Measurements from ENCODE around the gene RNF208.

RNF208 gene

DNA sequence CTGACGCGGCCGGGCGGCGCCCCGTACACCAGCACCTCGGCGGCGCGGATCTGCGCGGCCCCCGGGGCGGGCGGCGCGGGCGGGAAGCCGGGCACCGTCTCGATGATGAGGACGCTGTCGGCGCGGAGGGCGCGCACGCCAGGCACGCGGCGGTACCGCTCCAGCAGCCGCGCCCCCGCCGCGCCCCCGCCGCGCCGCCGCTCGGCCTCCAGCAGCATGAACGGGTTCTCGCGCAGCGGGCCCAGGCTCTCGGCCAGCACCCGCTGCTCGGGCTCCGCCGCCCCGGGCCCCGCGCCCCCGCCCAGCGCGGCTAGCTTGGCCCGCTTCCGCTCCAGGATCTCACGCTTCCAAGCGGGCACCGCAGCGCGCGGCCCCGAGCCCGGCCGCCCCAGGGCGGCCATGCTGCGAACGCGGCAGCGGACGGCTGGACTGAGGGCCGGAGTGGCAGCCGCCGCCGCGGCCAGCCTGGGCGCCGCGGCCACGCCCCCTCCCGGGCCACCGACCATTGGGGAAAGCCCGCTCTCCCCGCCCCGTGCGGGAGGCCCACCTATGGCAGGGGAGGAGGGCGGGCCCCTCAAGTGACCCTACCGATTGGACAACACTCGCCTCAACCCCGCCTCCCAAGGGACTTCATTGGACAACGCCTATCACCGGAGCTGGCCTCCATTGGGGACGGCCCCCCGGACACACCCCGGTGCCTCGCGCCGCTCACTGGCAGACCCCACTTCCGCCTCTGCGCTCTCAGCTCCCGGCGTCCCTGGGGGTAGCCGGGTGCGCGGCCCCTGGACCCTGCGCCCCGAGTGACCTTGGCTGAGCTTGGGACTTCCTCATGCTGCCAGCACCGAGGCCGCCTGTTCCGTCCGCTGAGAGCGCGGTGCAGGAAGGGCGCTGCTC, 21.5 kb downstream of the RNF208 start, which contains the start of gene TPRN:
Gene TPRN (minus strand): TSS at position 431 of the 894 bp plus-strand sequence. CDS start 30 bp downstream, at position 401.
- peak; percentile 97 for DNase-seq
- in situ Hi-C loops (cut with HindIII; ENCODE audit: low pct_ligation_motif_present, low pct_unique_long_range_greater_than_20kb, low sequenced_read_pairs) = no loop called here

DNA sequence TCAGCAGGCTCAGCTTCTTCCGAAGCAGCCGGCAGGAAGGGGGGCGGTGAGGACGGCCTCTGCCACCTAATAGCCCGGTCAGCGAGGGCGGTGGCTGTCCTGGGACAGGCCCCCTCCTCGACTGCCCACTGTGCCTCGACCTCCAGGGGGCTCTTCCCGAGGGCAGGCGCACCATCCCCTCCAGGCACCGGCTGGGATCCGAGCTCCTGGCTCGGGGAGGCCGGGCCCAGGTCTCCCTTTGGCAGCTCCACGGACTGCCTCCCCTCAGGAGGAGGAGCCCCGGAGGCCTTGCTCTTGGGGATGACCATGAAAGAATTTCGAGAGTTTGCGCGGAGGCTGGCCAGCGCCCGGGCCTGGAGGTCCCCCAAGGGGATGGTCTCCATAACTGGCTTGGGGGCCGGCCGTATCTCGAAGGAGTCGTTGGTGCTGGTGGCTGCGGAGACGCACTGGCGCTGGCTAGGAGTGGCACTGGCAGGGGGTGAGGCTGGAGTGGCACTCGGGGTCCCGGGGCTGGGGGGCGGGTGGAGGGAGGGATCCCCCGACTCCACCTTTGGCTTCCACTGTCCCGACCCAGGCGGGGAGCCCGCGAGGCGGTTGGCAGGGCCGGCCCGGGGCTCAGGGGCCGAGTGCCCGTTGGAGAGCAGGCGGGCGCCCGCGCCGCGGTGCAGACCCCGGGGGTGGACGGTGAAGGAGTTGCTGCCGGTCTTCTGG, 22.5 kb downstream of the RNF208 start:
- in situ Hi-C loops (cut with HindIII; ENCODE audit: low pct_ligation_motif_present, low pct_unique_long_range_greater_than_20kb, low sequenced_read_pairs) = no loop called here
- no peak for DNase-seq

DNA sequence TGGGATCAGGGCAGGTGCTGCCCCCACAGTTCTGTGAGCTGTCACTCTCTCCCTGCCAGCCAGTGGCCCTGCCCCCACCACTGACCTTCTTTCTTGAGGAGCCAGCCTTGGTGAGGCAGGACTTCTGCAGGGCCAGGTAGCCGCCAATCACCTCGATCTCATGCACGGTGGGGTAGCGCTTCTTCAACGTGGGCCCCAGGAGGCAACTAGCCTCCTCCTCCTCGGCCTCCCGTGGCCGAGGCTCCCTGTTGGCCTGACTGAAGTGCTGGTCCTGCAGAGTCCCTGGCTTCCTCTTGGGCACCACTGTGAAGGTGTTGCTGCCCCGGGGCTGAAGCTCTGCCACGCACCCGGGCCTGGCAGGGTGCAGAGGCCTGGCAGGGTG, 23.1 kb downstream of the RNF208 start:
- in situ Hi-C loops (cut with HindIII; ENCODE audit: low pct_ligation_motif_present, low pct_unique_long_range_greater_than_20kb, low sequenced_read_pairs) = no loop called here
- DNase-seq = no peak

DNA sequence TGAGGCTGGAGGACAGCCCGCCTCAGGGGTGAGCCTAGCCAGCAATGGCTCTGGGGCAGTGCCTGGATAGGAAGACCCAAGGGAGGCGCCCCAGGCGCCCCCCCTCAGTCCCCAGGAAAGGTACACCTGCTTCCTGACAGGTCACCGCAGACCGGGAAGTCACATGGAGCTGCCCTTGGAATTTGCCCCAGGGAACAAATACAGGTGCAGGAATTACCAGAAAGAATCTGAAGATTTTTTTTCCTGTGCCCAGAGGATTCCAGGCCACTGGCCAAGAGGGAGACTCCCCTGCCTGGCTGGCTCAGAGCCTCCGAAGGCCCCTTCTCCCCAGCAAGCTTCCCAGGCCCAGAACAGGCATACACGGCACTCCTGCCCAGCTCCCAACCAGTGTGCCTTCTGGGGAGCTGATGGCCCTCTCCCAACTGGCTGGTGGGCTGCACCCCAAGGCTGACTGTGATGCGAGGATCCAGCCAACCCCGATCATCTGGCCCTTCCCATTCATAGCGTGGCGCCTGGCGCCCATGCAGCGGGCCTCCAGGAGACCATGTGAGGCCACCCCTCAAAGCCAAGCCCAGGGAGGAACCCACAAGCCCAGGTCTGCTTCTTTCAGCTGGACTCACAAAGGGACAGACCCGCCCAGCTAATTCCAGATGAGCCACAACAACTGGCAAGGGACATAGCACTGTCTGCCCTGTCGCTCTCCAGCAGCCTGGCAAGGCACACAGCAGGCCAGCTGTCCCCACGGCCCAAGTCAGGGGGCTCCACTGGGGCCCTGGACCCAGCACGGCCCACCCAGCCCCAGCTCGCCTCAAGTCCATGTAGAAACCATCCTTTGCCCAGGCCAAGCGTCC, 23.8 kb downstream of the RNF208 start:
- in situ Hi-C loops (cut with HindIII; ENCODE audit: low pct_ligation_motif_present, low pct_unique_long_range_greater_than_20kb, low sequenced_read_pairs) = no loop called here
- no peak for DNase-seq

DNA sequence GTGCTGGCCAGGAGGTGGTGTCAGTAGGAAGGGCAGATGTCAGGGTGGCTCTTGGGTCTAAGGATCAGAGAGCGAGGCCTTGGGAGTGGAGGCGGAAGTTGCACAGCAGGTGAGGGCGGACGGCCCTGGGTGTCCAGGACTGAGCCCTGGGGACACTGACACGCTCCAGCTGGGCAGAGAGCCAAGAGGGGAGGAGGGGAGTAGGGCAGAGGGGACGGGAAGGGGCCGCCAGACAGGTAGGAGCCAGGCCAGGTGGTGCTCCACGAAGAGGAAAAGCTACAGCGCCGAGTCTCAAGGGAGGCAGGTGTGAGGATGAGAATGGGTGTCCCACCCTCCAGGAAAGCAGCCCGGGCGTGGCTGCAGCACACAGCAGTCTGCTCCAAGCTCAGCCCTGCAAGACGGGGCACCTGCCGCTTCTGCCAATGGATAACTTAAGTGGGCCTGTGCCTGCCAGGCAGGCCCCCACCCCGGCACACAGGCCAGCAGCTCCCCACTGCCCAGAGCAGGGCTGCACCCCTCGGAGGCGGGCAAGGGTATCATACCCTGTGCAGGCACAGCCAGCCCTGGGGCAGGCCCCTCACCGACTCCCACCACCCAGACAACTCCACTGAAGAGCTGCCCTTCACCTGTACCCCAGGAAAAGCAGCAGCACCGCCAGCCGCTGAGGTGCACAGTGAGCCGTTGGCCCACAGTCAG, 26.4 kb downstream of the RNF208 start:
- DNase-seq = no peak
- in situ Hi-C loops (cut with HindIII; ENCODE audit: low pct_ligation_motif_present, low pct_unique_long_range_greater_than_20kb, low sequenced_read_pairs) = no loop called here

DNA sequence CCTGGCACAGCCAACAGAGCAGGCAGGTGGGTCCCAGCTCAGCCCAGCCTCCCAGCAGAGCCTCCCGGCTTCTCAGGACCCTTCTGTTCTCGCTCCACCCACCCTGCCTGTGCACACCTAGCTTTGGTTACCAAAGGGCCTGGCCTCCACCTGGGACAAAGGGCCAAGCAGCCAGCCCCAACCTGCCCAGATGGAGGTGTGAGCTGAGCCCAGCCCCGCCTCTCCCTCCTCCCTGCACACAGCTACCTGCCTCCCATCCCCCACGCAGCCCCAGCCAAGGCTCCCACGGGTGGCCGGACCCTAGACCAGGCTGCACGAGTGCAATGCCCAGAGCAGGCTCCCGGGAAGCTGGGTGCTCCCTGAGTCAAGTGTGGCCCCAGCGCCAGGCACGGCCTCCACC, 27.1 kb downstream of the RNF208 start:
- DNase-seq = no peak

DNA sequence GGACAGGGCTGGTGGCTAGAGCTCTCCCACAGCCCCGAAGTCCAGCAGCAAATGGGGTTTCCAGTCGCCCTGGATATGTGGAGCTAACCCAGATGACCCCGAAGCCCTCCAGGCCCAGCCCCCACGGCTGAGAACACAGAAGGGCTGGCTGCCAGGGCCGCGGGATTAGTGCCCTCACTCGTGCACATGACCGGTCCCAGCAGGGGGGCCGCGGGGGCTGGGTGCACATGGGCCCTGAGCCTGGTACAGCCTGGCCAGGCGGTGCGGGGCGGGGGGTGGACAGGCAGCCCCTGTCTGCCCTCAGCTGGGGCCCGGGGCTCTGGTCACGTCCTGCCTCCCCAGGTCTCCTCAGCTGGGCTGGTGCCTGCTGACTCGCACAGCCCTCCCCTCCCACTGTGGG, 27.7 kb downstream of the RNF208 start:
- DNase-seq = no peak
- in situ Hi-C loops (cut with HindIII; ENCODE audit: low pct_ligation_motif_present, low pct_unique_long_range_greater_than_20kb, low sequenced_read_pairs) = no loop called here

More for the DNA sequence above, 27.1 kb downstream of the RNF208 start:
- in situ Hi-C loops (cut with HindIII; ENCODE audit: low pct_ligation_motif_present, low pct_unique_long_range_greater_than_20kb, low sequenced_read_pairs) = no loop called here

DNA sequence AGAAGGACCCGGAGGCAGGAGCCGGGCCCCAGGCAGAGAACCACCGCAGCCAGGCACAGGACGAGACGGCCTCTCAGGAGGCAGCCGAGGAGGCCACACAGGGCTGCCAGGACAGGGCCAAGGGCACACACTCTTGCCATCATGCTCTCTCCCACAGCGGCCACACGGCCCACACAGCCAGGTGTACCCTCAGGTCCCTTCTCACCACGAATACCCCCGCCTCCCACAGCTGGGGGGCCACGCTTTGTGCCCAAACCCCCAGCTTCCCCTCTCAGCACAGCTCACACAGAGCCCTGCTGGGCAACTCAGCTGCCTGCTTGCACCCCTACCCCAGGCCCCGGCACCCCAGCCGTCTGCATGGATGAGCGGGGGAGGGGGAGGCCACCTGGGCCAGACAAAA, 28.3 kb downstream of the RNF208 start:
- in situ Hi-C loops (cut with HindIII; ENCODE audit: low pct_ligation_motif_present, low pct_unique_long_range_greater_than_20kb, low sequenced_read_pairs) = no loop called here
- no peak for DNase-seq

DNA sequence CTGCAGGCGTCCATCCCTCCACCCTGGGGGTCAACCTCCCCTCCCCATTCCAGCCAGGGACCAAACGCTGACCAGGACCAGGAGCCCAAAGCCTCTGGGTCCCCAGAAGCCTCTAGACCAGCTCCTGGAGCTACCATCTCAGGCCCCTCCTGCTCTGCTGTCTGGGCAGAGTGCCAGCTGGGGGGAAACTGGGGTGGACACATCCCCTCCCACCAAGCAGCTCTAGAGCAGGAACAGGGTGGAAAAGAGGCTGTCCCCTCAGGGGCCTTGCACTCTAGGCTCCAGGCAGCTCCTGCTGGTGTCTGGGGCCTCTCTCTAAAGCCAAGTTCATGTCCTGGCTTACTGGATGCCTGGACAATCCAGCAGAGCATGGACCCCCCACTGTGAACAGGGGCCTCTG, 29.2 kb downstream of the RNF208 start:
- no peak for DNase-seq
- in situ Hi-C loops (cut with HindIII; ENCODE audit: low pct_ligation_motif_present, low pct_unique_long_range_greater_than_20kb, low sequenced_read_pairs) = no loop called here

DNA sequence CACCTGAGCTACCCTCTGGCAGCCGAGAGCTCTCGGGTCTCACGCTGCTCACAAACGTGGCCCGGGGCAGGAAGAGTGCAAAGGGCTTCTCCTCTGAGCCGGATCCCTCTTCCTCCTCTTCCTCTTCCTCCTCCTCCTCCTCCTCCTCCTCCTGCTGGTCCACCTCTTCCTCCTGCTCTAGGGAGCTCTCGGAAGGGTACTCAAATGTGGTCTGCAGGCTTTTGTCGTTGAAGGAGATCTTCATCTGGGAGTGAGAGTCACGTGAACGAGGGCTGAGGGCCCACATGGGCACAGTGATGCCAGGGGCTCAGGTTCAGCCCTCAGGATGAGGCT, 29.6 kb downstream of the RNF208 start:
- no peak for DNase-seq
- in situ Hi-C loops (cut with HindIII; ENCODE audit: low pct_ligation_motif_present, low pct_unique_long_range_greater_than_20kb, low sequenced_read_pairs) = no loop called here

DNA sequence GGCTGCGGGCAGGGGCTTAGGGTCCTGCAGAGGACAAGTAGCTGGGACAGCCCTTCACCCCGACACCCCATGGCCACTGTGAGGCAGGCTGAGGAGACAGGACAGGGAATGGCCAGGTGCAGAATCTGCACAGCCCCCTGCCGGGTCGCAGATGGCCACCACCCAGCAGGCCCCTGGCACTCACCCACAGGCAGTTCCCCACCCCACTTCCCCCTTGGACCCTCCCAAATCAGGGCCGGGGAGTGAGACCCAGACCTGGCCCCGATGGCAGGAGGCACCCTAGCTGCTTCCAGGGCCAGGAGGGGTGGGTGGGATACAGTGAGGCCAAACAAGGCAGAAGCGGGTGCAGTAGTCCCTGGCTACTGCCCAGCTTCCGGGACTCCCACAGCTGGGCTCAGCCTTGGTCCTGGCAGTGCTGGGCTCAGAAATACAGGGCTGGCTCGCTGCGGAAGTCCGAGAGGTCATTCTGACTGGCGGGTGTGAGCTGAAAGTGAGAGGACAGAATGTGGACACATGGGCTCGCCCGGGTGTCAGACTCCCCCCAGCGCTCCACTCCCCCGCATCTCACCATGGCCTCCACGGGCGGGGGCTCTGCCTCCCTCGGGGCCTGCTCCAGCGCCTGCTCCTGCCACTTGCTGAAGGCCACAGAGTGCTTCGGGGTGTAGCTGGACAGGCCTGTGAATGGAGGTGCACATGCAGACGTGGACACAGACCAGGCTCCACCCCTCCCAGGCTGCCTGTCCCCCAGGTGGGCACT, 30.2 kb downstream of the RNF208 start:
- no peak for DNase-seq
- in situ Hi-C loops (cut with HindIII; ENCODE audit: low pct_ligation_motif_present, low pct_unique_long_range_greater_than_20kb, low sequenced_read_pairs) = no loop called here

DNA sequence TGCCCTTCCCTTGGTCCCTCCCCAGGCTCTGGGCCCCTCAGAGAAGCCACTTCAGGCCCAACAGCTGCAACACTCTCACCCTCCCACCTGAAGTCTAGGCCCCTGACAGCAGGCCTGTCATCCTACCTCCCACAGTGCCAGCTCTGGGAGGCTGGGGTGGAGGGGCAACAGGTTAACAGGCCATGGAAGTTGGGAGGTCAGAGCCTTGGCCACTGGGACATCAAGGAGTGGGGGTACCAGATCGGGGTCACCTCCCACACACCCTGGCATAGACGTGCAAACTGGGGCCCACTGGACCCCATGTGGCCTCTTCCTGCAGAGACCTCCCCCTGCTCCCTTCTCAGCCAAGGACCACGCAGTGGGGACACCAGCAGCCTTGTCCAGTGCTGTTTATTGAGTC, 30.8 kb downstream of the RNF208 start:
- DNase-seq = no peak
- in situ Hi-C loops (cut with HindIII; ENCODE audit: low pct_ligation_motif_present, low pct_unique_long_range_greater_than_20kb, low sequenced_read_pairs) = no loop called here

DNA sequence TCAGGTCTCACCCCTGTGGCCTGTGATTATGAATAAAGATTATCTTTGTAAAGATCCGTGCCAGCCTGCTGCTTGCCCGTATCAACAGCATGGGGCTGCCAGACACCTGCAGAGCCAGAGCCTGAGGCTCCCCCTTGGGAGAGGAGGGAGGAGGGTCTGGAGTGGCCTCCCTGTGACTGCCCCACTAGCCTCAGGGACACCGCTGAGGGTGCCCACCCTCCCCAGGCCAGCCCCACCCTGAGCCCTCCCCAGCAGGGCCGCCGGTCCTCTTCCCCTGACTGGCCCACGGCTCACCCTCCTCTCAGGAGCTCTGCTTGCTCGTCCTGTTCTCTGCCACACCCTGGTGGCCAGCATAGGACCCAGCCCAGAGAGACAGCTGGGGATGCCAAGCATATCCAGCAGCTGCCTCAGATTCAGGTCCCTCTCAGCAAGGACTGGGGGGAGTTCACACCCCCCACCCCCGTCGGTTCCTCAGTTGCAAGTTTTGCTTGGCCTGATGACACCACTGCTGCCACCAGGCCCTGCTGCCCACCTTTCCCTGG, 31.7 kb downstream of the RNF208 start:
- DNase-seq = no peak
- in situ Hi-C loops (cut with HindIII; ENCODE audit: low pct_ligation_motif_present, low pct_unique_long_range_greater_than_20kb, low sequenced_read_pairs) = no loop called here

DNA sequence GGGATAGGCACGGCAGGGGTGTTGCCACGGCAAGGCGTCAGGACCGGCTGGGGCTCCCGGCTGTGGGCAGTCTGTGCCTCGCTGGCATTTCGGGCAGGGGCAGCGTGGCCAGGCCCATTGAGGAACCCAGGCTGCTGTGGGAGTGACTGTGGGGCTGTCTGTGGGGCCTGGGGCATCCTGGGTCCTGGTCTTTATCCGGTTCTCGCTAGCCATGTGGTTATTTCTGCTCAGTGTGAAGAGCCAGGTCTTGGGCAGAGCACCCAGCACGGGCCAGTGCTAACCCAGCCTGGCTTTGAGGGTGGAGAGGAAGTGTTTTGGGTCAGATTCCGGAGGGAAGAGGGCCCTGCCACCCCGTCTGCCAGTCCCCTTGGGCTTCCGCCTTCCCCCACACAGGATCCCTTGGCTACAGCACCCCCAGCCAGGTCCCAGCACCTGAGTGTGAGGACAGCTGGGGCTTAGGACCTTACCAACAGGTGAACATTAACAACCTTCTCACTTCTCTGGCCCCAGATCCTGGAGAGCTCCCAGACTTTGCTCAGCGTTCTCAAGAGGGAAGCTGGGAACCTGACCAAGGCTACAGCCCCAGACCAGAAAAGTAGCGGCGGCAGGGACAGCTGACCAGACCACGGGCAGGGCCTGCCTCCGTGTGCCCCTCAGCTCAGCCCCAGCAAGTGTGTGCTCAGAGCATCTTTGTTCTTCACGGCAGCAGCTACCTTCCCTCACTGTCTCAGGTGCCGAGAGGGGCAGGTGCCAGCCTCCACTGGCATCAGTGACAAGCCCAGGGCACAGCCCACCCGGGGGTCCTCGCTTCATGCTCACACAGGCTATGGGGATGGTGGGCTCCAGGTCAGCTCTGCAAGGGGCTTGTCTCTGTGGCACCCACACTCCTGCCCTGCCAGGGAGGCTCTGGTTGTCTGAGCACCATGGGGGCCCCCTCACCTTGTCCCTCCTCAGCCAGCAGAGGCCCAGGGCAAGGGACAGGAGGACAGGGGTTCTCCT, 32.4 kb downstream of the RNF208 start:
- in situ Hi-C loops (cut with HindIII; ENCODE audit: low pct_ligation_motif_present, low pct_unique_long_range_greater_than_20kb, low sequenced_read_pairs) = no loop called here
- DNase-seq = no peak

DNA sequence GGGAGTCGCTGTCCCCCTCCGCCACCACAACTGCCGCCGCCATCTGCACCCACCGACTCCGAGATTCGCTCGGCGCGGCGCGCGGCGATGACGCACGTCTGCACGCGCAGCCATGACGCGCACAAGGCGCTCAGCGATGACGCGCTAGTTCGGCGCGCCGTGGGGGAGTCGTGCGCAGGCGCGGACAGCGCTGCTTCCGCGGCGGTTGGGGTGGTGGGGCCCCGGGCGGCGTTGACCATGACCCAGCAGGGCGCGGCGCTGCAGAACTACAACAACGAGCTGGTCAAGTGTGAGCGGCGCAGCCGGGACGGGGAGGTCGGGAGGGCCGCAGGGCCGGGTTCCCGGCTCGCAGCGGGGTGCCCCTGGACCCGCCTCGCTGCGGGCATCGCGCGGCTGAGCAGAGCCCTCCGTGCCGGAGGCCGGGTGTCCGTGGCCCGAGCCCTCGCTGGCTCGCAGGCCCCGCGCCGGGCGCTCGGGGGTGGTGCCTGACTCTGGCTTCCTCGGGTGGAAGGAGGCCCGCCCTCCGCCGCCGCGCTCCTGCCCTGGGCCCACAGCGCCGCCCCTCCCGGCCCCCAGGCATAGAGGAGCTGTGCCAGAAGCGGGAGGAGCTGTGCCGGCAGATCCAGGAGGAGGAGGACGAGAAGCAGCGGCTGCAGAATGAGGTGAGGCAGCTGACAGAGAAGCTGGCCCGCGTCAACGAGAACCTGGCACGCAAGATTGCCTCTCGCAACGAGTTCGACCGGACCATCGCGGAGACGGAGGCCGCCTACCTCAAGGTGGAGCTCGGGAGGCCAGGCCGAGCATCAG, 33.3 kb downstream of the RNF208 start, which contains the start of the genes ANAPC2 and SSNA1:
Gene ANAPC2 (minus strand): TSS at position 71 of the 807 bp plus-strand sequence. CDS start 28 bp downstream, at position 43.
Gene SSNA1 (plus strand): TSS at position 187 of the 807 bp plus-strand sequence. CDS start 51 bp downstream, at position 238.
- DNase-seq = peak; percentile 91
- in situ Hi-C loops (cut with HindIII; ENCODE audit: low pct_ligation_motif_present, low pct_unique_long_range_greater_than_20kb, low sequenced_read_pairs) = no loop called here

DNA sequence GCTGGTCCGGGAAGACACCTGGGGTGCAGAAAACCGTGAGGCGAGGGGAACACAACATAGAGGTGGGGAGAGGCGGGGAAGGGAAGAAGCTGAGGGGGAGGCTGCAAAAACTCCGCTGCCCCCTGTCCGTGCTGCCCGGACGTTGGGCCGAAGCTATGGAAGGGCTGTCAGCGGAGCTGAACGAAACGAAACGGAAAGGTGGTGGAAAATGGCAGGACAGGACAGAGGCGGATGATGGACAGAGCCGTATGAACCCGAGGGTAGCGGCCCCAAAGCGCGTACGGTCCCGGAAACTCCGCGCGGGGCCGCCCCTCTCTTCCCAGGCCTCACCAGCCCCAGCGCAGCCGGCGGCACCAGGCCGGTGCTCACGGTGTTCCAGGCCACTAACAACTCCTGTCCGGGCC, 34.0 kb downstream of the RNF208 start:
- DNase-seq = no peak
- in situ Hi-C loops (cut with HindIII; ENCODE audit: low pct_ligation_motif_present, low pct_unique_long_range_greater_than_20kb, low sequenced_read_pairs) = no loop called here
